Myometrial cell (primary cell): ENCODE data around the gene KLHDC4. TPM values are rescaled to one million over a fixed set of nuclear protein-coding genes. Genes with fewer than 3 reads are reported as not detected.

Experiments
- total RNA-seq: library from RNA; depleted of rRNA; stranded (reverse); fragments of >200 nt; gene quantifications from 2 replicates; pipeline ENCODE4 v1.2.3, GENCODE V29; 2015

Gene KLHDC4
- 15.6 and 19.0 TPM in 2 replicates for total RNA-seq

DNA sequence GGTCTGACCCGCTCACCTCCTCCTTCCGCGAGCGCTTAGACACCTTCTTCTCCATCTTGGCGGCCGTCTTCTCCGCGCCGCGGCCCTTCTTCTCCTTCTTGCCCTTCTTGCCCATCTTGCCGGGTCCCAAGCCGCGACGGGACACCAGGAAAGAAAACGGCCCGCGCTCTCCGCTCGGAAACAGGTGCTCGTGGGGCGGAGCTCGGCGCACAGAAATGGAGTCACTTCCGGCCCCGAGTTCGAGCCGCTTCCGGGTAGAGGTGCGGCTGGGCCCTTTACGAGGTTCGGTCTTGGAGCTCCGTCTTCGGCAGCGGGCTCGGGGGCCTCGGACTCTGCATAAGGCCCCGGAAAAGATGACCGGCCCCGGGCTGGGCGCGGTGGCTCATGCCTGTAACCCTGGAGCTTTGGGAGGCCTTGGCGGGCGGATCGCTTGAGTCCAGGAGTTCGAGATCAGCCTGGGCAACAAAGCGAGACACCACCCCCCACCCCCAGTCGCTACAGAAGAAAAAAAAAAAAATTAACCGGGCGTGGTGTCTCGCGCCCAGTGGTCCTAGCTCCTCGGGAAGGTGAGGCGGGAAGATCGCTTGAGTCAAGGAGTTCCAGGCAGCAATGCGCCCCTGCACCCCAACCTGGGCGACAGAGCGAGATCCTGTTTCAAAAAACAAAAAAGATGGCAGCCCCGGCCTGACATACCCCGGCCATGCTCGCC, at the start of gene KLHDC4:
Gene KLHDC4 (minus strand): TSS at position 211 of the 709 bp plus-strand sequence. CDS start 96 bp downstream, at position 115.

Other genes with a start within 250 kb of the KLHDC4 start
- not detected in 2 replicates for gene JPH3, start 163.5 kb downstream of the KLHDC4 start, total RNA-seq
- 133 and 146 TPM in 2 replicates for gene SLC7A5, start 103.5 kb upstream of the KLHDC4 start, total RNA-seq
- gene CA5A, start 170.5 kb upstream of the KLHDC4 start, total RNA-seq = not detected in 2 replicates
- 13.3 and 16.7 TPM in 2 replicates for gene BANP, start 185.4 kb upstream of the KLHDC4 start, total RNA-seq